22Rv1 (cell line): ENCODE data around the gene EFNA2.

Experiments
- CTCF ChIP-seq: fragments of 450-650 bp; IDR thresholded peaks from 2 replicates; pipeline ENCODE4 v1.5.1; 2017; ENCODE audit warnings: mild to moderate bottlenecking
- ZFX ChIP-seq: fragments of 450-650 bp; IDR thresholded peaks from 2 replicates; pipeline ENCODE4 v1.6.1; 2017; ENCODE audit warnings: antibody characterized with exemption, borderline replicate concordance

DNA sequence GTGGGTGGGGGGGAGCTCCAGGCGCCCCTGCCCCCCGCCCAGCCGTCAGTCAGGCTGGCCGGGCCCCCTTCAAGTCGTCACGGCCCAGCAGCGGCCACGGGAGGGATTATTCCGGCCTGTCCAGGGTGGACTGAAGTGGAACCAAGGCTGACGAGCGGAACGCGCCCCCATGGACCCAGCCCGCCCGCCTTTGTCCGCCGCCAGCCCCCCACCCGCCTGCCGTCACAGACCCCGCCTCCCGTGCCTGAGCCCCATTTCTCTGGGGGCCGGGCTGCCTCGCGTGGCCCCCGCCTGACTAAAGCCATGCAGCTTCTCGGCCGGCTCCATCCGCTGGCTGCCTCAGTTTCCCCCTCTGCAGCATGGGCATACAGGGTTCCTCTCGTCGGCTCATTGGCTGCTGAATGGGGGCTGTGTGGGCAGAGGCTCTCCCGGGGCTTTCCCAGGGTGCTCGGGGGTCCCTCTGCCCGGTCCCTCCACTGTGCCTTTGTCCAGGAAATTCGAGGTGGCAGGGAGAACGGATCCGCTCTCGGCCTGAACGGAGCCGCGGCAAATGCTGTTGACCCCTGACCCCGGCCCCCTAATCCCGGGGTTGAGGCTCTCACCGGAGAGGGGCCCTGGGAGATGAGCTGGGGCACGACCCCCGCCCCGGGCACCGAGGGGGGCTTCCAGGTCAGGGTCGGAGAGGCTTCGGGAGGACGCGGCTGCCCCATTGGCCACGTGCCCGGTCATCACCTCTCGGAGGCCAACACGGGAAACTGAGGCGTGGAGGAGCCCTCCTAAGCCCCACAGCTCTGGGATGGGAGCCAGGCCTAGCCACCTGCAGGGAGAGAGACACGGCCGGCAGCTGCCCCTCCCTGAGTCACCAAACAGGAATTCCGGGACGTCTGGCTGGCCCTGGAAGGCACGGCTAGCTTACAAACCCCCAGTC lies 27.4 kb downstream of the EFNA2 start:
- TF ChIP-seq CTCF (no peak), ZFX (no peak)
